GM23338 (cell line): ENCODE data around the gene GNA15. TPM values are rescaled to one million over a fixed set of nuclear protein-coding genes. Genes with fewer than 3 reads are reported as not detected.

Experiments
- ATAC-seq: fragments of 200-7000 bp; cut with Tn5 transposase; 3 replicates; pipeline ENCODE4 v1.9.1; 2020
- DNase-seq: peaks from one replicate; pipeline ENCODE4 v3.0.0-alpha.2; 2015; ENCODE audit warnings: low spot score
- H2AFZ ChIP-seq: fragments of 200-600 bp; sonication (generic); 2 replicates; pipeline ENCODE4 v1.8.0; 2016; ENCODE audit warnings: antibody characterized with exemption, mild to moderate bottlenecking, moderate library complexity
- H3F3A ChIP-seq: fragments of 200-600 bp; sonication (generic); replicated peaks from 2 replicates; pipeline ENCODE4 v1.8.0; 2017; ENCODE audit warnings: antibody characterized with exemption, mixed run types, low read depth
- H3K27ac ChIP-seq: fragments of 200-600 bp; sonication (generic); 2 replicates; pipeline ENCODE4 v1.6.1; 2016; ENCODE audit warnings: low read depth
- H3K27me3 ChIP-seq: fragments of 200-600 bp; sonication (generic); 2 replicates; pipeline ENCODE4 v1.8.0; 2016; ENCODE audit warnings: mild to moderate bottlenecking, mixed run types, moderate library complexity; ENCODE audit not compliant: insufficient read depth
- H3K36me3 ChIP-seq: fragments of 200-600 bp; sonication (generic); 2 replicates; pipeline ENCODE4 v1.8.0; 2016; ENCODE audit warnings: mild to moderate bottlenecking; ENCODE audit not compliant: insufficient read depth
- H3K4me1 ChIP-seq: fragments of 200-600 bp; sonication (generic); 2 replicates; pipeline ENCODE4 v1.8.0; 2016; ENCODE audit warnings: mild to moderate bottlenecking, moderate library complexity; ENCODE audit not compliant: insufficient read depth
- H3K4me2 ChIP-seq: fragments of 200-600 bp; sonication (generic); 2 replicates; pipeline ENCODE4 v1.7.1; 2017; ENCODE audit warnings: mixed run types
- H3K4me3 ChIP-seq: fragments of 200-600 bp; sonication (generic); 2 replicates; pipeline ENCODE4 v1.6.1; 2016; ENCODE audit warnings: mixed run types
- H3K79me2 ChIP-seq: fragments of 200-600 bp; sonication (generic); replicated peaks from 2 replicates; pipeline ENCODE4 v1.8.0; 2017; ENCODE audit warnings: mild to moderate bottlenecking; ENCODE audit not compliant: insufficient read depth
- H3K9me2 ChIP-seq: fragments of 200-600 bp; sonication (generic); 2 replicates; pipeline ENCODE4 v1.8.0; 2017; ENCODE audit not compliant: insufficient read depth
- H4K20me1 ChIP-seq: fragments of 200-600 bp; sonication (generic); replicated peaks from 2 replicates; pipeline ENCODE4 v1.8.0; 2017; ENCODE audit warnings: mild to moderate bottlenecking; ENCODE audit not compliant: insufficient read depth
- H3K27ac Mint-ChIP-seq: 2 replicates; pipeline ENCODE4 v1.8.0; 2020; ENCODE audit warnings: inconsistent platforms, mild to moderate bottlenecking, moderate library complexity, mixed read lengths
- H3K27me3 Mint-ChIP-seq: 3 replicates; pipeline ENCODE4 v1.8.0; 2022; ENCODE audit warnings: low read depth, mild to moderate bottlenecking, moderate library complexity, mixed read lengths, inconsistent platforms; ENCODE audit not compliant: insufficient read depth, poor library complexity
- H3K36me3 Mint-ChIP-seq: 3 replicates; pipeline ENCODE4 v1.8.0; 2021; ENCODE audit warnings: low read depth, mild to moderate bottlenecking, inconsistent platforms, moderate library complexity, mixed read lengths
- H3K4me1 Mint-ChIP-seq: 3 replicates; pipeline ENCODE4 v1.8.0; 2020; ENCODE audit warnings: mild to moderate bottlenecking, inconsistent platforms, mixed read lengths
- H3K4me3 Mint-ChIP-seq: 3 replicates; pipeline ENCODE4 v1.8.0; 2021; ENCODE audit warnings: moderate library complexity, mild to moderate bottlenecking, inconsistent platforms, mixed read lengths
- H3K9me3 Mint-ChIP-seq: 3 replicates; pipeline ENCODE4 v1.8.0; 2020; ENCODE audit warnings: moderate library complexity, mild to moderate bottlenecking, inconsistent platforms, mixed read lengths
- CREB1 ChIP-seq: fragments of 250-450 bp; sonication (Bioruptor Pico); IDR thresholded peaks from 2 replicates; pipeline ENCODE4 v1.5.0; 2020; ENCODE audit warnings: low read depth, mild to moderate bottlenecking, moderate library complexity
- CTCF ChIP-seq, 2 experiments: fragments of 200-600 bp in 1 of 2; sonication (generic) in 1 of 2; conservative IDR thresholded peaks; 2 replicates each; pipeline versions ENCODE4 v1.5.1 to v1.6.1; 2016 to 2017; ENCODE audit warnings: antibody characterized with exemption in 2 of 2, low read depth in 2 of 2, mild to moderate bottlenecking in 2 of 2, moderate library complexity in 1 of 2
- EZH2 ChIP-seq: fragments of 200-600 bp; sonication (generic); IDR thresholded peaks from one replicate; pipeline ENCODE4 v1.8.0; 2017; ENCODE audit warnings: antibody characterized with exemption, mild to moderate bottlenecking, low read depth; ENCODE audit not compliant: unreplicated experiment
- EZH2phosphoT487 ChIP-seq: fragments of 200-600 bp; sonication (generic); IDR thresholded peaks from one replicate; pipeline ENCODE4 v1.8.1; 2018; ENCODE audit warnings: antibody characterized with exemption; ENCODE audit not compliant: unreplicated experiment
- JUNB ChIP-seq: IDR thresholded peaks from one replicate; pipeline ENCODE4 v1.6.1; 2016; ENCODE audit warnings: antibody characterized with exemption; ENCODE audit not compliant: unreplicated experiment
- NANOG ChIP-seq: IDR thresholded peaks from 2 replicates; pipeline ENCODE4 v1.6.1; 2016; ENCODE audit warnings: antibody characterized with exemption, borderline replicate concordance
- POLR2AphosphoS5 ChIP-seq: IDR thresholded peaks from 2 replicates; pipeline ENCODE4 v1.6.1; 2016; ENCODE audit warnings: antibody characterized with exemption, low read depth
- REST ChIP-seq: IDR thresholded peaks from one replicate; pipeline ENCODE4 v1.6.1; 2018; ENCODE audit warnings: antibody characterized with exemption; ENCODE audit not compliant: unreplicated experiment
- STAT1 ChIP-seq: IDR thresholded peaks from one replicate; pipeline ENCODE4 v1.6.1; 2016; ENCODE audit warnings: antibody characterized with exemption; ENCODE audit not compliant: unreplicated experiment
- ZNF114 ChIP-seq: fragments of 250-450 bp; sonication (Bioruptor Pico); IDR thresholded peaks from 2 replicates; pipeline ENCODE4 v1.5.0; 2020; ENCODE audit warnings: mild to moderate bottlenecking, moderate library complexity
- ZNF331 ChIP-seq: fragments of 250-450 bp; sonication (Bioruptor Pico); IDR thresholded peaks from 2 replicates; pipeline ENCODE4 v1.5.0; 2020; ENCODE audit warnings: low read depth, mild to moderate bottlenecking, moderate library complexity
- polyA plus RNA-seq: library from polyadenylated mRNA; unstranded; fragments of >200 nt; fragmentation: Nextera tagmentation; extraction: Ambion mirVana; gene quantifications from 2 replicates; pipeline ENCODE4 v1.2.1, GENCODE V29; 2016
- total RNA-seq: library from RNA; depleted of rRNA; stranded (reverse); fragments of >200 nt; shearing (Covaris generic); gene quantifications from 2 replicates; pipeline ENCODE4 v1.2.3, GENCODE V29; 2014
- TF ChIP-seq, protein P1 (sequence below): IDR thresholded peaks from 2 replicates; pipeline ENCODE4 v1.6.1; 2016; ENCODE audit warnings: antibody characterized with exemption

GNA15 gene
- total and polyA plus RNA-seq, 2 experiments from 2014 or later = 0.14 to 0.31 TPM

- TF ChIP-seq, protein P1, sequence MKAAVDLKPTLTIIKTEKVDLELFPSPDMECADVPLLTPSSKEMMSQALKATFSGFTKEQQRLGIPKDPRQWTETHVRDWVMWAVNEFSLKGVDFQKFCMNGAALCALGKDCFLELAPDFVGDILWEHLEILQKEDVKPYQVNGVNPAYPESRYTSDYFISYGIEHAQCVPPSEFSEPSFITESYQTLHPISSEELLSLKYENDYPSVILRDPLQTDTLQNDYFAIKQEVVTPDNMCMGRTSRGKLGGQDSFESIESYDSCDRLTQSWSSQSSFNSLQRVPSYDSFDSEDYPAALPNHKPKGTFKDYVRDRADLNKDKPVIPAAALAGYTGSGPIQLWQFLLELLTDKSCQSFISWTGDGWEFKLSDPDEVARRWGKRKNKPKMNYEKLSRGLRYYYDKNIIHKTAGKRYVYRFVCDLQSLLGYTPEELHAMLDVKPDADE = no peak
- no peak for TF ChIP-seq CREB1 (CRISPR knock-in tag)
- no peak for TF ChIP-seq EZH2phosphoT487
These were observed 11.9 kb upstream of the GNA15 start (continued) for GRCh38 chr19:3123956-3124355.

- H3K36me3 ChIP-seq = no peaks in the 10 kb centered on the region
- no peak overlapping the region for H3K4me3 ChIP-seq
- no peaks in the 10 kb centered on the region for H3K79me2 ChIP-seq
- no peaks in the 10 kb centered on the region for H3K4me1 Mint-ChIP-seq
- ATAC-seq (no peak), DNase-seq (no peak)
- no peak overlapping the region for H3K27ac ChIP-seq
- peaks cover 10% of the 10 kb centered on the region for H3K27me3 Mint-ChIP-seq
- H3K4me2 ChIP-seq = no peak overlapping the region
- H3K9me2 ChIP-seq = no peaks in the 10 kb centered on the region
- H4K20me1 ChIP-seq = no peaks in the 10 kb centered on the region
- no peak overlapping the region for H3K4me3 Mint-ChIP-seq
- TF ChIP-seq JUNB (no peak), EZH2 (no peak), POLR2AphosphoS5 (no peak), ZNF331 (CRISPR knock-in tag) (no peak), CREB1 (CRISPR knock-in tag) (no peak), EZH2phosphoT487 (no peak), ZNF114 (CRISPR knock-in tag) (no peak), STAT1 (no peak), NANOG (no peak)
- TF ChIP-seq, protein P1 = no peak
- no peaks in the 10 kb centered on the region for H3K9me3 Mint-ChIP-seq
- H3K4me1 ChIP-seq = no peaks in the 10 kb centered on the region
- no peak overlapping the region for H3K27ac Mint-ChIP-seq
- H3K36me3 Mint-ChIP-seq = no peaks in the 10 kb centered on the region
- H2AFZ ChIP-seq = no peak overlapping the region
- H3K27me3 ChIP-seq = no peaks in the 10 kb centered on the region
- H3F3A ChIP-seq = no peaks in the 10 kb centered on the region
These were observed 11.2 kb upstream of the GNA15 start for GRCh38 chr19:3124630-3125029.

DNA sequence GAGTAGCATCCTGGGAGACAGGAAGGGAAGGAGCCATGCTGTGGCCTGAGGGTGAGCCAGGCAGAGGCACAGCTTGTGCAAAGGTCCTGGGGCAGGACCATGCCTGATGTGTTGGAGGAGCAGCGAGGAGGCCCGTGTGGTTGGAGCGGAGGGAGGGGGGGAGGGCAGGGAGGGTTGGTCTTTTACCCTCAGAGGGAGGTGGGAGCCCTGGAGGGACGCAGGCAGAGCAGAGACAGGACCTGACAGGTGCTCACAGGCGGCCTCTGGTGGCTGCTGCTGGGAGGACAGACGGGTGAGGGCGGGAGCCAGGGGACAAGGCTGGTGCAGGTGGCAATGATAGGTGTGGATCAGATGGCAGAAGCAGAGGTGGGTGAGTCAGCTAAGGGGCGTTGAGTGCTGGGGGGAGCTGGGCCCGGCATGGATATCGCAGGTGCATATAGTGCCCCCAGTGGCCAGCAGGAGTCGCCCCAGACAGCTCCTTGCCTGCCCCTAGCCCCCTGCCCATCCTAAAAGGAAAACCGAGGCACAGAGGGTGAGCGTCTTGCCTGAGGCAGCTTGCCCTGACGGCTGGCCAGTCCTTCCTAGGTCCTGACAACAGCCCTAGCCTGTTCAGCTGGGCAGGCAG lies 9.8 kb upstream of the GNA15 start:
- H3K27me3 ChIP-seq = no peaks in the 10 kb centered on the region
- H3K4me3 ChIP-seq = no peak overlapping the region
- no peaks in the 10 kb centered on the region for H3K9me3 Mint-ChIP-seq
- no peaks in the 10 kb centered on the region for H3K36me3 Mint-ChIP-seq
- no peaks in the 10 kb centered on the region for H3K79me2 ChIP-seq
- H3K36me3 ChIP-seq = no peaks in the 10 kb centered on the region
- H4K20me1 ChIP-seq = no peaks in the 10 kb centered on the region
- H3K27ac ChIP-seq = no peak overlapping the region
- H3K4me1 Mint-ChIP-seq = no peaks in the 10 kb centered on the region
- ATAC-seq (peak; percentile 95), DNase-seq (peak; percentile 88)
- no peak overlapping the region for H2AFZ ChIP-seq
- peaks cover 12% of the 10 kb centered on the region for H3K27me3 Mint-ChIP-seq
- no peaks in the 10 kb centered on the region for H3K4me1 ChIP-seq
- no peak overlapping the region for H3K4me2 ChIP-seq
- H3F3A ChIP-seq = no peaks in the 10 kb centered on the region
- H3K27ac Mint-ChIP-seq = no peak overlapping the region
- H3K9me2 ChIP-seq = no peaks in the 10 kb centered on the region
- H3K4me3 Mint-ChIP-seq = no peak overlapping the region
- TF ChIP-seq REST (no peak), ZNF114 (CRISPR knock-in tag) (no peak), CREB1 (CRISPR knock-in tag) (peak; percentile 41; the same call in 1 of the 2 replicates), JUNB (no peak), ZNF331 (CRISPR knock-in tag) (no peak), POLR2AphosphoS5 (no peak), STAT1 (no peak), EZH2 (no peak), CTCF (conservative IDR thresholded peaks at IDR 0.05; ENCODE audit: low read depth in 2 of 2) (peak; percentile 70 to 80), NANOG (no peak)
- TF ChIP-seq, protein P1 = no peak
